Activated CD4-positive, alpha-beta T cell treated with anti-CD3 and anti-CD28 coated beads, Interleukin-2, amount 50 U/mL, for 24 hours (primary cell): Measurements from ENCODE around the gene PACS1.
A peak's percentile ranks its signal among the peaks of the same experiment; 100 is the strongest.

ENCODE experiments used
- DNase-seq, 2 donors: peaks; one replicate each; pipeline ENCODE4 v3.0.0-alpha.2; 2020; ENCODE audit warnings: low read depth in 1 of 2, low spot score in 1 of 2

PACS1 gene

GRCh38 chr11:66221726-66222236, 151.7 kb downstream of the PACS1 start:
- DNase-seq: no peak

- DNase-seq: peak; percentile 90 to 91
Measured at GRCh38 chr11:66222358-66223149, 152.5 kb downstream of the PACS1 start.

GRCh38 chr11:66224226-66224855, 154.3 kb downstream of the PACS1 start:
- no peak for DNase-seq

- DNase-seq: no peak
Measured at GRCh38 chr11:66225066-66225465, 155.0 kb downstream of the PACS1 start.

- no peak for DNase-seq
Measured at GRCh38 chr11:66226101-66226500, 156.0 kb downstream of the PACS1 start.

- no peak for DNase-seq
Measured at GRCh38 chr11:66227700-66228099, 157.6 kb downstream of the PACS1 start.

- no peak for DNase-seq
Measured at GRCh38 chr11:66228521-66228920, 158.4 kb downstream of the PACS1 start.

- DNase-seq: no peak
Measured at GRCh38 chr11:66230156-66230555, 160.1 kb downstream of the PACS1 start.

GRCh38 chr11:66230978-66231377, 160.9 kb downstream of the PACS1 start:
- DNase-seq: no peak

- DNase-seq: no peak
Measured at GRCh38 chr11:66231561-66231960, 161.5 kb downstream of the PACS1 start.

GRCh38 chr11:66232769-66233168, 162.7 kb downstream of the PACS1 start:
- no peak for DNase-seq

- DNase-seq: no peak
Measured at GRCh38 chr11:66233301-66233700, 163.2 kb downstream of the PACS1 start.

- DNase-seq: no peak
Measured at GRCh38 chr11:66235141-66235540, 165.1 kb downstream of the PACS1 start.

GRCh38 chr11:66237867-66238266, 167.8 kb downstream of the PACS1 start:
- DNase-seq: no peak

- no peak for DNase-seq
Measured at GRCh38 chr11:66238786-66239413, 168.8 kb downstream of the PACS1 start.

GRCh38 chr11:66239511-66239910, 169.4 kb downstream of the PACS1 start:
- no peak for DNase-seq

- no peak for DNase-seq
Measured at GRCh38 chr11:66239998-66240780, 170.1 kb downstream of the PACS1 start.

- DNase-seq: no peak
Measured at GRCh38 chr11:66240781-66241136, 170.7 kb downstream of the PACS1 start.

GRCh38 chr11:66242095-66242765, 172.2 kb downstream of the PACS1 start:
- no peak for DNase-seq

GRCh38 chr11:66243782-66244535, 173.9 kb downstream of the PACS1 start:
- no peak for DNase-seq
